Type B pancreatic cell (in vitro differentiated cells): ENCODE results near the gene PTPN22. TPM values are rescaled to one million over a fixed set of nuclear protein-coding genes. Genes with fewer than 3 reads are reported as not detected.

Source experiments
- DNase-seq: peaks from one replicate; pipeline ENCODE4 v3.0.0; 2021; ENCODE audit warnings: mixed read lengths; ENCODE audit not compliant: unreplicated experiment; ENCODE audit errors: extremely low spot score
- H3K27ac Mint-ChIP-seq: 2 replicates; pipeline ENCODE4 v1.8.0; 2021; ENCODE audit warnings: mild to moderate bottlenecking, mixed read lengths
- H3K27me3 Mint-ChIP-seq: 2 replicates; pipeline ENCODE4 v1.8.0; 2021; ENCODE audit warnings: mixed read lengths
- H3K36me3 Mint-ChIP-seq: 2 replicates; pipeline ENCODE4 v1.8.0; 2021; ENCODE audit warnings: mixed read lengths
- H3K4me1 Mint-ChIP-seq: one replicate; pipeline ENCODE4 v1.8.0; 2021; ENCODE audit warnings: mixed read lengths; ENCODE audit not compliant: unreplicated experiment
- H3K4me3 Mint-ChIP-seq: 2 replicates; pipeline ENCODE4 v1.8.0; 2021; ENCODE audit warnings: mild to moderate bottlenecking, mixed read lengths
- H3K9me3 Mint-ChIP-seq: 2 replicates; pipeline ENCODE4 v1.8.0; 2021; ENCODE audit warnings: mixed read lengths
- total RNA-seq: library from RNA; stranded (reverse); gene quantifications from 2 replicates; pipeline ENCODE4 v1.2.1, GENCODE V29; 2021; ENCODE audit warnings: low replicate concordance
- TF ChIP-seq, protein P1 (sequence below): fragments of 200-600 bp; sonication (generic); conservative IDR thresholded peaks from 2 replicates; pipeline ENCODE4 v1.5.0; 2021; ENCODE audit warnings: antibody characterized with exemption, mild to moderate bottlenecking

PTPN22 gene
- total RNA-seq, 1 donor from 2014 or later, result not detected

GRCh38 chr1:113903501-113904292, 32.2 kb upstream of the PTPN22 start:
- Mint-ChIP-seq H3K4me3 (peak overlapping the region; percentile 98), H3K27ac (peak overlapping the region; percentile 98), H3K4me1 (peaks cover 3% of the 10 kb centered on the region), H3K27me3 (no peaks in the 10 kb centered on the region), H3K36me3 (peaks cover 13% of the 10 kb centered on the region), H3K9me3 (no peaks in the 10 kb centered on the region)
- TF ChIP-seq, protein P1, sequence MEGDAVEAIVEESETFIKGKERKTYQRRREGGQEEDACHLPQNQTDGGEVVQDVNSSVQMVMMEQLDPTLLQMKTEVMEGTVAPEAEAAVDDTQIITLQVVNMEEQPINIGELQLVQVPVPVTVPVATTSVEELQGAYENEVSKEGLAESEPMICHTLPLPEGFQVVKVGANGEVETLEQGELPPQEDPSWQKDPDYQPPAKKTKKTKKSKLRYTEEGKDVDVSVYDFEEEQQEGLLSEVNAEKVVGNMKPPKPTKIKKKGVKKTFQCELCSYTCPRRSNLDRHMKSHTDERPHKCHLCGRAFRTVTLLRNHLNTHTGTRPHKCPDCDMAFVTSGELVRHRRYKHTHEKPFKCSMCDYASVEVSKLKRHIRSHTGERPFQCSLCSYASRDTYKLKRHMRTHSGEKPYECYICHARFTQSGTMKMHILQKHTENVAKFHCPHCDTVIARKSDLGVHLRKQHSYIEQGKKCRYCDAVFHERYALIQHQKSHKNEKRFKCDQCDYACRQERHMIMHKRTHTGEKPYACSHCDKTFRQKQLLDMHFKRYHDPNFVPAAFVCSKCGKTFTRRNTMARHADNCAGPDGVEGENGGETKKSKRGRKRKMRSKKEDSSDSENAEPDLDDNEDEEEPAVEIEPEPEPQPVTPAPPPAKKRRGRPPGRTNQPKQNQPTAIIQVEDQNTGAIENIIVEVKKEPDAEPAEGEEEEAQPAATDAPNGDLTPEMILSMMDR, result no peak
- no peak for DNase-seq

DNA sequence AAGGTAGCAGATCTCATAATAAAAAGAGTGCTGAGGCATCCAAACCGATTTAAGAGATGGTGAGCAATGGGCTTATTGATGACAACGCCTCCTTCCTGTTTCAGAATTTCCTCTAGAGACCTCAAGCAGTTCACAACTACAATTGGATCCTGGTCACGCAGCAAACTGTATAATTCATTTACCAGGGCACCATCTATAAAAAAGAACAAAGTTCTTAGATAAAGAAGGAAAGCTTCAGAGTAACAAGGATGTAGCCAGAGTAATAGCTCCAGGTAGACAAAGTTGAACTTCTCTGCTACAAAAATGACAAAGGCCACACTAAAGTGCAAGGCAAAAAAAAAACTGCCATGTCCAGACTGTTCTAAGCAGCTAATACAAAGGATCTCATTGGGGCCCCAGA, 29.7 kb upstream of the PTPN22 start:
- Mint-ChIP-seq H3K4me1 (peaks cover 3% of the 10 kb centered on the region), H3K4me3 (no peak overlapping the region), H3K9me3 (no peaks in the 10 kb centered on the region), H3K27me3 (no peaks in the 10 kb centered on the region), H3K27ac (no peak overlapping the region), H3K36me3 (peaks cover 14% of the 10 kb centered on the region)
- no peak for DNase-seq
- TF ChIP-seq, protein P1, result no peak

GRCh38 chr1:113899111-113899510, 27.6 kb upstream of the PTPN22 start:
- Mint-ChIP-seq H3K27ac (no peak overlapping the region), H3K4me3 (no peak overlapping the region), H3K4me1 (no peaks in the 10 kb centered on the region), H3K27me3 (no peaks in the 10 kb centered on the region), H3K9me3 (no peaks in the 10 kb centered on the region), H3K36me3 (peaks cover 24% of the 10 kb centered on the region)
- no peak for DNase-seq
- TF ChIP-seq, protein P1, result no peak

DNA sequence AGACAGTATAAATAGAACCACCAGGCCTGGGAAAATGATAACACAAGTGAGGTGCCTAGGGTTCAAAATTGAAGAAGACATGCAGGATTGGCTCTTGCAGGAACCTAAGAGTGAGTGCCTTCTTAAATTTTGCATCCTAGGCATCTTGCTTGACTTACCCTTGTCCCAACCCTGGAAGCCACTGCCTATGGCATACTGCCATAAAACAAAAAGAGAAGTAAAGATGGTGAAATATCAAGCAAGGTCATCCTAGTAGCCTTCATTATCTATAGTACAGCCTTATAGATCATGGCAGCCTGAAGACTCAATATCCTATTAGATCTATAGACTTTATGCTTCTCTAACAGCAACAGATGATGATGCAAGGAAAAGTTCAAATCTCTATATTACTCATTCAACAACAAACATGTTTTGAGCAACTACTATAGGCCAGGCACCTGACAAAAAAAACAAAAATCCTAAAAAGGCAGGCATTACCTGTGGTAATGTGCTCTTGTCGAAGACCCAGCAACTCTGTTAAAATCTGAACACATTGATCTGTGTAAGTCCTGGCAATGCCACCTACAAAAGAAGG, 26.8 kb upstream of the PTPN22 start:
- H3K4me3 Mint-ChIP-seq, result no peak overlapping the region
- H3K4me1 Mint-ChIP-seq, result no peaks in the 10 kb centered on the region
- TF ChIP-seq, protein P1, result no peak
- peaks cover 24% of the 10 kb centered on the region for H3K36me3 Mint-ChIP-seq
- H3K9me3 Mint-ChIP-seq, result no peaks in the 10 kb centered on the region
- no peaks in the 10 kb centered on the region for H3K27me3 Mint-ChIP-seq
- no peak for DNase-seq
- H3K27ac Mint-ChIP-seq, result no peak overlapping the region

GRCh38 chr1:113895961-113896360, 24.4 kb upstream of the PTPN22 start:
- H3K27me3 Mint-ChIP-seq, result no peaks in the 10 kb centered on the region
- H3K36me3 Mint-ChIP-seq, result peaks cover 21% of the 10 kb centered on the region
- H3K4me3 Mint-ChIP-seq, result no peak overlapping the region
- DNase-seq, result no peak
- TF ChIP-seq, protein P1, result no peak
- no peak overlapping the region for H3K27ac Mint-ChIP-seq
- no peaks in the 10 kb centered on the region for H3K4me1 Mint-ChIP-seq
- no peaks in the 10 kb centered on the region for H3K9me3 Mint-ChIP-seq
